Skin epidermis (tissue), 12 donors: Measurements from ENCODE around the gene OR5D18.
"Not testable (repeated sequence)": the region's sequence is repeated elsewhere in the genome, so short reads cannot be mapped to it uniquely, and the experiment has no call there.

Experiments used
- H3K27ac ChIP-seq, 21 experiments: fragments of 200-600 bp; sonication (generic) in 11 of 21; one replicate each; pipeline ENCODE4 v1.5.0; 2020; ENCODE audit warnings: mild to moderate bottlenecking in 3 of 21, inconsistent platforms in 2 of 21, moderate library complexity in 2 of 21
- H3K4me3 ChIP-seq, 7 experiments: fragments of 200-600 bp; sonication (generic) in 2 of 7; one replicate each; pipeline ENCODE4 v1.5.0; 2020; ENCODE audit warnings: inconsistent platforms in 2 of 7, mild to moderate bottlenecking in 2 of 7, moderate library complexity in 1 of 7

The OR5D18 gene

GRCh38 chr11:55819330-55819729 is at the start of gene OR5D18:
Gene OR5D18, plus strand, starts transcription at chr11:55819630. Its CDS starts 0 bp downstream, at chr11:55819630.
- no peak within 1 kb of the TSS for H3K27ac ChIP-seq
- H3K4me3 ChIP-seq = no peak within 1 kb of the TSS

- Histone ChIP-seq H3K27ac (no peak within 1 kb of the TSS), H3K4me3 (no peak within 1 kb of the TSS)
Measured at GRCh38 chr11:55773138-55773537, 46.3 kb upstream of the OR5D18 start, which contains the start of gene OR5D13. Gene OR5D13, plus strand, starts transcription at chr11:55773438. Its CDS starts 0 bp downstream, at chr11:55773438.

GRCh38 chr11:55791606-55792005 is 27.8 kb upstream of the OR5D18 start:
- Histone ChIP-seq H3K4me3 (no peak overlapping the region), H3K27ac (no peak overlapping the region)

GRCh38 chr11:55793321-55793720 is 26.1 kb upstream of the OR5D18 start:
- H3K4me3 ChIP-seq = no peak overlapping the region
- H3K27ac ChIP-seq = no peak overlapping the region

GRCh38 chr11:55795256-55795655 is 24.2 kb upstream of the OR5D18 start, which contains the start of gene OR5D14:
Gene OR5D14, plus strand, starts transcription at chr11:55795556. Its CDS starts 0 bp downstream, at chr11:55795556.
- Histone ChIP-seq H3K4me3 (no peak within 1 kb of the TSS), H3K27ac (no peak within 1 kb of the TSS)

GRCh38 chr11:55806248-55806647 is 13.2 kb upstream of the OR5D18 start:
- H3K27ac ChIP-seq = no peak overlapping the region
- no peak overlapping the region for H3K4me3 ChIP-seq

GRCh38 chr11:55811067-55811466 is 8.4 kb upstream of the OR5D18 start, which contains the start of gene OR5L1:
Gene OR5L1, plus strand, starts transcription at chr11:55811367. Its CDS starts 100 bp downstream, at chr11:55811467.
- H3K27ac ChIP-seq = no peak within 1 kb of the TSS
- no peak within 1 kb of the TSS for H3K4me3 ChIP-seq

GRCh38 chr11:55826919-55827318 is 7.5 kb downstream of the OR5D18 start, which contains the start of gene OR5L2:
Gene OR5L2, plus strand, starts transcription at chr11:55827219. Its CDS starts 0 bp downstream, at chr11:55827219.
- no peak within 1 kb of the TSS for H3K4me3 ChIP-seq
- H3K27ac ChIP-seq = no peak within 1 kb of the TSS

- Histone ChIP-seq H3K4me3 (no peak within 1 kb of the TSS), H3K27ac (no peak within 1 kb of the TSS)
Measured at GRCh38 chr11:55838452-55838851, 19.0 kb downstream of the OR5D18 start, which contains the start of gene OR5D16. Gene OR5D16, plus strand, starts transcription at chr11:55838752. Its CDS starts 0 bp downstream, at chr11:55838752.

GRCh38 chr11:55847453-55847852 is 28.0 kb downstream of the OR5D18 start:
- Histone ChIP-seq H3K27ac (no peak overlapping the region), H3K4me3 (no peak overlapping the region)

GRCh38 chr11:55849037-55849436 is 29.6 kb downstream of the OR5D18 start:
- no peak overlapping the region for H3K4me3 ChIP-seq

GRCh38 chr11:55852141-55852540 is 32.7 kb downstream of the OR5D18 start:
- Histone ChIP-seq H3K27ac (no peak overlapping the region), H3K4me3 (no peak overlapping the region)

More at GRCh38 chr11:55849037-55849436, 29.6 kb downstream of the OR5D18 start:
- H3K27ac ChIP-seq = no peak overlapping the region

- no peak overlapping the region for H3K27ac ChIP-seq
- no peak overlapping the region for H3K4me3 ChIP-seq
Measured at GRCh38 chr11:55854704-55855103, 35.3 kb downstream of the OR5D18 start.

- H3K4me3 ChIP-seq, H3K27ac ChIP-seq: not testable (repeated sequence)
Measured at GRCh38 chr11:55867354-55867753, 47.9 kb downstream of the OR5D18 start.
